ENCODE results near the gene ANKS6.
A peak's percentile ranks its signal among the peaks of the same experiment; 100 is the strongest.

The ANKS6 gene

GRCh38 chr9:98796364-98797101, at the start of gene ANKS6:
Gene ANKS6 (minus strand): TSS chr9:98796555. CDS start chr9:98796491, 64 bp downstream.
- peak; percentile 46 for DNase-seq

GRCh38 chr9:98846081-98846480, 49.7 kb upstream of the ANKS6 start:
- no peak for DNase-seq

- no peak for DNase-seq
These were observed 46.2 kb upstream of the ANKS6 start for GRCh38 chr9:98842510-98842909.

GRCh38 chr9:98839724-98840123, 43.4 kb upstream of the ANKS6 start:
- no peak for DNase-seq

- DNase-seq = no peak
These were observed 42.7 kb upstream of the ANKS6 start for GRCh38 chr9:98838868-98839565.

- no peak for DNase-seq
These were observed 42.0 kb upstream of the ANKS6 start for GRCh38 chr9:98838155-98838867.

GRCh38 chr9:98837516-98837915, 41.2 kb upstream of the ANKS6 start:
- no peak for DNase-seq

- DNase-seq = no peak
These were observed 39.9 kb upstream of the ANKS6 start for GRCh38 chr9:98836206-98836605.

- DNase-seq = no peak
These were observed 38.0 kb upstream of the ANKS6 start for GRCh38 chr9:98834386-98834785.

- DNase-seq = peak; percentile 70
These were observed 37.0 kb upstream of the ANKS6 start for GRCh38 chr9:98833090-98833956.

- no peak for DNase-seq
These were observed 36.4 kb upstream of the ANKS6 start for GRCh38 chr9:98832768-98833089.

- no peak for DNase-seq
These were observed 35.3 kb upstream of the ANKS6 start for GRCh38 chr9:98831696-98832095.

GRCh38 chr9:98830554-98830953, 34.2 kb upstream of the ANKS6 start:
- DNase-seq = peak; percentile 30

- no peak for DNase-seq
These were observed 33.4 kb upstream of the ANKS6 start for GRCh38 chr9:98829766-98830165.

GRCh38 chr9:98826716-98827115, 30.4 kb upstream of the ANKS6 start:
- DNase-seq = no peak

GRCh38 chr9:98825414-98825813, 29.1 kb upstream of the ANKS6 start:
- no peak for DNase-seq

- no peak for DNase-seq
These were observed 27.4 kb upstream of the ANKS6 start for GRCh38 chr9:98823666-98824334.

- no peak for DNase-seq
These were observed 26.3 kb upstream of the ANKS6 start for GRCh38 chr9:98822661-98823060.

GRCh38 chr9:98821831-98822230, 25.5 kb upstream of the ANKS6 start:
- no peak for DNase-seq

- no peak for DNase-seq
These were observed 22.9 kb upstream of the ANKS6 start for GRCh38 chr9:98819231-98819630.

- peak; percentile 4 for DNase-seq
These were observed 22.4 kb upstream of the ANKS6 start for GRCh38 chr9:98818764-98819163.

GRCh38 chr9:98815391-98815951, 19.1 kb upstream of the ANKS6 start:
- no peak for DNase-seq
